ENCODE data around the gene TLE1. TPM values are rescaled to one million over a fixed set of nuclear protein-coding genes. Genes with fewer than 3 reads are reported as not detected.

TLE1 gene
- total RNA-seq, 1 donor: 9.0 TPM

GRCh38 chr9:81585191-81585763 lies 104.1 kb downstream of the TLE1 start:
- no peak for DNase-seq (ENCODE audit: insufficient read length, low spot score, missing footprints)
- no peak overlapping the region for H3K4me2 ChIP-seq (ENCODE audit: insufficient read depth, low read length)

GRCh38 chr9:81584099-81584498 lies 105.2 kb downstream of the TLE1 start:
- H3K4me1 ChIP-seq (ENCODE audit: insufficient read depth, low read length): peaks cover 6% of the 10 kb centered on the region
- H3K27me3 ChIP-seq (ENCODE audit: insufficient read depth, low read length): no peaks in the 10 kb centered on the region
- no peak overlapping the region for H3K4me2 ChIP-seq (ENCODE audit: insufficient read depth, low read length)
- no peak overlapping the region for H2AFZ ChIP-seq (ENCODE audit: low read length)
- H3K79me2 ChIP-seq (ENCODE audit: insufficient read depth, low read length): no peaks in the 10 kb centered on the region
- peaks cover 6% of the 10 kb centered on the region for H3K36me3 ChIP-seq (ENCODE audit: insufficient read depth, low read length)
- no peak overlapping the region for H3K4me3 ChIP-seq (ENCODE audit: insufficient read depth, low read length)
- DNase-seq (ENCODE audit: insufficient read length, low spot score, missing footprints): no peak
- TF ChIP-seq CTCF (IDR thresholded peaks at IDR 0.05; ENCODE audit: extremely low read depth, low read depth, low read length): no peak
- H4K20me1 ChIP-seq (ENCODE audit: insufficient read depth, low read length): no peaks in the 10 kb centered on the region
- no peaks in the 10 kb centered on the region for H3K9me3 ChIP-seq (ENCODE audit: low read depth, low read length)
- no peak overlapping the region for H3K27ac ChIP-seq (ENCODE audit: low read depth, low read length)

More at GRCh38 chr9:81585191-81585763, 104.1 kb downstream of the TLE1 start:
- no peaks in the 10 kb centered on the region for H4K20me1 ChIP-seq (ENCODE audit: insufficient read depth, low read length)
- TF ChIP-seq CTCF (IDR thresholded peaks at IDR 0.05; ENCODE audit: extremely low read depth, low read depth, low read length): no peak
- no peak overlapping the region for H3K4me3 ChIP-seq (ENCODE audit: insufficient read depth, low read length)
- no peaks in the 10 kb centered on the region for H3K9me3 ChIP-seq (ENCODE audit: low read depth, low read length)
- no peaks in the 10 kb centered on the region for H3K79me2 ChIP-seq (ENCODE audit: insufficient read depth, low read length)
- H2AFZ ChIP-seq (ENCODE audit: low read length): no peak overlapping the region
- no peaks in the 10 kb centered on the region for H3K27me3 ChIP-seq (ENCODE audit: insufficient read depth, low read length)
- peaks cover 6% of the 10 kb centered on the region for H3K4me1 ChIP-seq (ENCODE audit: insufficient read depth, low read length)
- peaks cover 6% of the 10 kb centered on the region for H3K36me3 ChIP-seq (ENCODE audit: insufficient read depth, low read length)
- no peak overlapping the region for H3K27ac ChIP-seq (ENCODE audit: low read depth, low read length)

GRCh38 chr9:81581986-81582385 lies 107.4 kb downstream of the TLE1 start:
- no peaks in the 10 kb centered on the region for H4K20me1 ChIP-seq (ENCODE audit: insufficient read depth, low read length)
- H3K27me3 ChIP-seq (ENCODE audit: insufficient read depth, low read length): no peaks in the 10 kb centered on the region
- no peak for DNase-seq (ENCODE audit: insufficient read length, low spot score, missing footprints)
- H3K27ac ChIP-seq (ENCODE audit: low read depth, low read length): no peak overlapping the region
- no peaks in the 10 kb centered on the region for H3K9me3 ChIP-seq (ENCODE audit: low read depth, low read length)
- no peaks in the 10 kb centered on the region for H3K79me2 ChIP-seq (ENCODE audit: insufficient read depth, low read length)
- H3K36me3 ChIP-seq (ENCODE audit: insufficient read depth, low read length): peaks cover 6% of the 10 kb centered on the region
- no peak overlapping the region for H3K4me2 ChIP-seq (ENCODE audit: insufficient read depth, low read length)
- no peak overlapping the region for H3K4me3 ChIP-seq (ENCODE audit: insufficient read depth, low read length)
- H3K4me1 ChIP-seq (ENCODE audit: insufficient read depth, low read length): no peaks in the 10 kb centered on the region
- TF ChIP-seq CTCF (IDR thresholded peaks at IDR 0.05; ENCODE audit: extremely low read depth, low read depth, low read length): no peak
- no peak overlapping the region for H2AFZ ChIP-seq (ENCODE audit: low read length)

- H3K79me2 ChIP-seq (ENCODE audit: insufficient read depth, low read length): no peaks in the 10 kb centered on the region
- H3K4me2 ChIP-seq (ENCODE audit: insufficient read depth, low read length): no peak overlapping the region
- H2AFZ ChIP-seq (ENCODE audit: low read length): no peak overlapping the region
- H4K20me1 ChIP-seq (ENCODE audit: insufficient read depth, low read length): no peaks in the 10 kb centered on the region
- no peak for TF ChIP-seq CTCF (IDR thresholded peaks at IDR 0.05; ENCODE audit: extremely low read depth, low read depth, low read length)
- peaks cover 3% of the 10 kb centered on the region for H3K4me1 ChIP-seq (ENCODE audit: insufficient read depth, low read length)
- H3K36me3 ChIP-seq (ENCODE audit: insufficient read depth, low read length): peaks cover 5% of the 10 kb centered on the region
- no peaks in the 10 kb centered on the region for H3K27me3 ChIP-seq (ENCODE audit: insufficient read depth, low read length)
- DNase-seq (ENCODE audit: insufficient read length, low spot score, missing footprints): no peak
- H3K27ac ChIP-seq (ENCODE audit: low read depth, low read length): no peak overlapping the region
- no peak overlapping the region for H3K4me3 ChIP-seq (ENCODE audit: insufficient read depth, low read length)
- no peaks in the 10 kb centered on the region for H3K9me3 ChIP-seq (ENCODE audit: low read depth, low read length)
Observed at GRCh38 chr9:81579381-81579780, 110.0 kb downstream of the TLE1 start.

Data from osteoblast (primary cell).